CD4-positive, alpha-beta T cell (primary cell): ENCODE data around the gene MCF2L2. TPM values are rescaled to one million over a fixed set of nuclear protein-coding genes. Genes with fewer than 3 reads are reported as not detected.

Experiments used
- ATAC-seq: fragments of 200-7000 bp; cut with Tn5 transposase; one replicate; pipeline ENCODE4 v1.10.0; 2022; ENCODE audit warnings: mild to moderate bottlenecking; ENCODE audit not compliant: poor library complexity
- CTCF ChIA-PET: fragments of 350-600 bp; sonication (Branson Sonifier 250); formaldehyde crosslinking; loops from one replicate; lab custom pipeline; 2021; ENCODE audit warnings: antibody characterized with exemption, inconsistent platforms; lab: Charles Lee
- POLR2A ChIA-PET: fragments of 350-600 bp; sonication (Branson Sonifier 250); formaldehyde crosslinking; loops from one replicate; lab custom pipeline; 2021; ENCODE audit warnings: antibody characterized with exemption, inconsistent platforms; lab: Charles Lee
- DNase-seq, 14 experiments: peaks; one replicate each; pipeline ENCODE4 v3.0.0-alpha.2; 2013 to 2020; ENCODE audit warnings: mixed read lengths in 2 of 14
- H3K27ac ChIP-seq, 2 donors: one replicate each; pipeline versions ENCODE4 v1.5.1 to v1.7.0; 2013; ENCODE audit warnings: low read length in 2 of 2, low read depth in 1 of 2, mild to moderate bottlenecking in 1 of 2
- H3K27me3 ChIP-seq, 2 experiments: 1 replicate in 1 of 2; 2 replicates in 1 of 2; pipeline versions ENCODE4 v1.6.1 to v1.7.0; 2013; ENCODE audit warnings: low read length in 2 of 2, control low read depth in 1 of 2, mild to moderate bottlenecking in 1 of 2, moderate library complexity in 1 of 2; ENCODE audit not compliant: insufficient read depth in 2 of 2, control insufficient read depth in 1 of 2
- H3K36me3 ChIP-seq: one replicate; pipeline ENCODE4 v1.6.1; 2013; ENCODE audit warnings: low read length, control low read depth; ENCODE audit not compliant: insufficient read depth
- H3K4me1 ChIP-seq: one replicate; pipeline ENCODE4 v1.6.1; 2013; ENCODE audit warnings: low read length, control low read depth; ENCODE audit not compliant: insufficient read depth
- H3K4me3 ChIP-seq: one replicate; pipeline ENCODE4 v1.5.1; 2013; ENCODE audit warnings: mild to moderate bottlenecking, low read length, moderate library complexity
- H3K9me3 ChIP-seq, 2 experiments: 1 replicate in 1 of 2; 2 replicates in 1 of 2; pipeline versions ENCODE4 v1.6.1 to v1.7.0; 2013; ENCODE audit warnings: low read length in 2 of 2, mild to moderate bottlenecking in 2 of 2, control low read depth in 1 of 2, moderate library complexity in 1 of 2; ENCODE audit not compliant: control insufficient read depth in 1 of 2, insufficient read depth in 1 of 2
- H3K27ac Mint-ChIP-seq: one replicate; pipeline ENCODE4 v1.8.0; 2020; ENCODE audit warnings: mixed read lengths
- H3K27me3 Mint-ChIP-seq: one replicate; pipeline ENCODE4 v1.8.0; 2021; ENCODE audit warnings: mixed read lengths
- H3K36me3 Mint-ChIP-seq: one replicate; pipeline ENCODE4 v1.8.0; 2021; ENCODE audit warnings: low read depth, mixed read lengths
- H3K4me1 Mint-ChIP-seq: one replicate; pipeline ENCODE4 v1.8.0; 2021; ENCODE audit warnings: low read depth, mixed read lengths
- H3K4me3 Mint-ChIP-seq: one replicate; pipeline ENCODE4 v1.8.0; 2020; ENCODE audit warnings: mild to moderate bottlenecking, mixed read lengths
- H3K9me3 Mint-ChIP-seq: one replicate; pipeline ENCODE4 v1.8.0; 2020; ENCODE audit warnings: mixed read lengths
- CTCF ChIP-seq: fragments of 200-600 bp; IDR thresholded peaks from one replicate; pipeline ENCODE4 v1.8.0; 2022; ENCODE audit warnings: antibody characterized with exemption, mild to moderate bottlenecking
- intact Hi-C, 2 experiments: fragments of 100-400 bp; cut with DNase I in 1 of 2; cut with micrococcal nuclease in 1 of 2; formaldehyde crosslinking; loops; one replicate each; pipeline versions ENCODE4 v1.15.1 to v1.9.0; 2023 to 2025; cut with DNase I, micrococcal nuclease
- total RNA-seq, 174 experiments: library from RNA in 2 of 174; stranded (reverse) in 2 of 174; gene quantifications; one replicate each; pipeline ENCODE4 v1.2.3 and lab custom pipeline; 2021 to 2026

Gene MCF2L2
- total RNA-seq, 2 experiments from 2014 or later = 3.8 to 4.1 TPM

GRCh38 chr3:183156266-183156665 lies 272.2 kb downstream of the MCF2L2 start:
- no peak for DNase-seq
- intact Hi-C loops = no loop called here
- ATAC-seq = no peak
- H3K4me3 ChIP-seq = no peak overlapping the region
- no peaks in the 10 kb centered on the region for H3K4me1 Mint-ChIP-seq
- ChIA-PET POLR2A (no interaction called here), CTCF (no interaction called here)
- H3K36me3 ChIP-seq = no peaks in the 10 kb centered on the region
- no peak overlapping the region for H3K27ac ChIP-seq
- no peak overlapping the region for H3K27ac Mint-ChIP-seq
- H3K27me3 Mint-ChIP-seq = no peaks in the 10 kb centered on the region
- no peaks in the 10 kb centered on the region for H3K9me3 ChIP-seq
- no peaks in the 10 kb centered on the region for H3K9me3 Mint-ChIP-seq
- H3K36me3 Mint-ChIP-seq = no peaks in the 10 kb centered on the region
- no peak for TF ChIP-seq CTCF
- H3K27me3 ChIP-seq = no peaks in the 10 kb centered on the region
- no peaks in the 10 kb centered on the region for H3K4me1 ChIP-seq
- no peak overlapping the region for H3K4me3 Mint-ChIP-seq

- no peaks in the 10 kb centered on the region for H3K9me3 Mint-ChIP-seq
- ChIA-PET CTCF (no interaction called here), POLR2A (no interaction called here)
- intact Hi-C loops = no loop called here
- H3K36me3 Mint-ChIP-seq = no peaks in the 10 kb centered on the region
- Histone ChIP-seq H3K27me3 (no peaks in the 10 kb centered on the region), H3K36me3 (no peaks in the 10 kb centered on the region), H3K4me1 (no peaks in the 10 kb centered on the region), H3K27ac (no peak overlapping the region), H3K9me3 (no peaks in the 10 kb centered on the region), H3K4me3 (no peak overlapping the region)
- DNase-seq = no peak
- no peaks in the 10 kb centered on the region for H3K4me1 Mint-ChIP-seq
- no peaks in the 10 kb centered on the region for H3K27me3 Mint-ChIP-seq
- no peak overlapping the region for H3K4me3 Mint-ChIP-seq
- no peak overlapping the region for H3K27ac Mint-ChIP-seq
- no peak for TF ChIP-seq CTCF
- ATAC-seq = no peak
Measured at GRCh38 chr3:183155499-183155898, 272.9 kb downstream of the MCF2L2 start.

- Histone ChIP-seq H3K9me3 (no peaks in the 10 kb centered on the region), H3K27ac (no peak overlapping the region), H3K36me3 (no peaks in the 10 kb centered on the region), H3K4me3 (no peak overlapping the region), H3K27me3 (no peaks in the 10 kb centered on the region), H3K4me1 (no peaks in the 10 kb centered on the region)
- intact Hi-C loops = no loop called here
- POLR2A ChIA-PET = no interaction called here
- H3K27me3 Mint-ChIP-seq = no peaks in the 10 kb centered on the region
- H3K9me3 Mint-ChIP-seq = no peaks in the 10 kb centered on the region
- H3K36me3 Mint-ChIP-seq = no peaks in the 10 kb centered on the region
- no peak for TF ChIP-seq CTCF
- no peak overlapping the region for H3K4me3 Mint-ChIP-seq
- H3K27ac Mint-ChIP-seq = no peak overlapping the region
- DNase-seq (no peak), ATAC-seq (no peak)
- no peaks in the 10 kb centered on the region for H3K4me1 Mint-ChIP-seq
- CTCF ChIA-PET = interaction anchor here (0.6 kb wide), 1 partner anchor 168 kb away, joined by 3 read pairs; no protein-coding TSS in a partner anchor
Measured at GRCh38 chr3:183153210-183153950, 275.0 kb downstream of the MCF2L2 start.
